Measurements from ENCODE around the gene SH3RF1.

DNA sequence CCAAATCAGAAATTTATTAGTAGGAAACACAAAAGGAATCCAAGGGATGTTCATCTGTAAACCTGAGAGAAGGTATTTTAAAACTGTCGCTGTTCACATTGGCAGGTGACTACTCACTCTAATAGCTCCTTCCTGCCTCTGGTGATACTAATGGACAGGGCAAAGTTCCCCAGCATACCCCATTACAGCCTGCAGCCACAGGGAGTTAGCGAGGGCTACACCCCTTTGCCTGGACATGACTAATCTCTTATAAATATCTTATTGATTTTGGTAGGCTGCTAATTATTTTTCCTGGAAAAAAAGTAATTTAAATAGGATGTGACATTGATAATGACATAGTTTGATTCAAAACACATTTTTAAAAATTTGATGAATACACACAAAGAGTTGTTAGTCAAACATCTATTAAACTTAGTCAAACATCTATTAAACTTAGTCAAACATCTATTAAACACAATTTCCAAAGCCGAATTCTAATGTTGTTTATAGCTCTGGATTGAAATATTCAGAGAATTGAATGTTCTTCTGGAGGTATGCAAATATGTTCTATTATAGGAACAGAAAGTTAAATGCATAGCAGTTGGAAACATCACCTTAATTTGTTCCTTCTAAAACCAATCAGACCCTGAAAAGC is 177.8 kb downstream of the SH3RF1 start:
- TF ChIP-seq BRCA1 (IDR thresholded peaks at IDR 0.05; ENCODE audit: low read depth, low read length) (no peak), ZBED1 (IDR thresholded peaks at IDR 0.05; ENCODE audit: borderline replicate concordance) (no peak), CBX3 (IDR thresholded peaks at IDR 0.05; ENCODE audit: borderline replicate concordance, low read depth) (no peak), POLR2A (IDR thresholded peaks at IDR 0.05; ENCODE audit: low read depth, low read length) (no peak), SMC3 (IDR thresholded peaks at IDR 0.05; ENCODE audit: borderline replicate concordance, low read length) (no peak)
- TF ChIP-seq, protein P1, sequence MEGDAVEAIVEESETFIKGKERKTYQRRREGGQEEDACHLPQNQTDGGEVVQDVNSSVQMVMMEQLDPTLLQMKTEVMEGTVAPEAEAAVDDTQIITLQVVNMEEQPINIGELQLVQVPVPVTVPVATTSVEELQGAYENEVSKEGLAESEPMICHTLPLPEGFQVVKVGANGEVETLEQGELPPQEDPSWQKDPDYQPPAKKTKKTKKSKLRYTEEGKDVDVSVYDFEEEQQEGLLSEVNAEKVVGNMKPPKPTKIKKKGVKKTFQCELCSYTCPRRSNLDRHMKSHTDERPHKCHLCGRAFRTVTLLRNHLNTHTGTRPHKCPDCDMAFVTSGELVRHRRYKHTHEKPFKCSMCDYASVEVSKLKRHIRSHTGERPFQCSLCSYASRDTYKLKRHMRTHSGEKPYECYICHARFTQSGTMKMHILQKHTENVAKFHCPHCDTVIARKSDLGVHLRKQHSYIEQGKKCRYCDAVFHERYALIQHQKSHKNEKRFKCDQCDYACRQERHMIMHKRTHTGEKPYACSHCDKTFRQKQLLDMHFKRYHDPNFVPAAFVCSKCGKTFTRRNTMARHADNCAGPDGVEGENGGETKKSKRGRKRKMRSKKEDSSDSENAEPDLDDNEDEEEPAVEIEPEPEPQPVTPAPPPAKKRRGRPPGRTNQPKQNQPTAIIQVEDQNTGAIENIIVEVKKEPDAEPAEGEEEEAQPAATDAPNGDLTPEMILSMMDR (IDR thresholded peaks at IDR 0.05 in 2 of 3, conservative IDR thresholded peaks at IDR 0.05 in 1 of 3; ENCODE audit: control insufficient read depth in 2 of 3, extremely low read depth in 1 of 3, insufficient read depth in 1 of 3, low read depth in 3 of 3, low read length in 3 of 3): no peak

Data from GM12878 (cell line).